ENCODE measurements around the gene FRMD1. TPM values are rescaled to one million over a fixed set of nuclear protein-coding genes. Genes with fewer than 3 reads are reported as not detected.

The FRMD1 gene
- total RNA-seq, 1 experiment from 2014 or later = 0.57 TPM

- H3K27me3 Mint-ChIP-seq (ENCODE audit: low read depth) = peaks cover 5% of the 10 kb centered on the region; the same call in 1 of the 2 replicates
- ChIA-PET CTCF (no interaction called here), POLR2A (interaction anchor here (0.6 kb wide), 1 partner anchor 143 kb away, joined by 6 read pairs; no protein-coding TSS in a partner anchor)
- H3K4me1 Mint-ChIP-seq = peaks cover 14% of the 10 kb centered on the region
- H3K4me3 Mint-ChIP-seq = no peak overlapping the region
- TF ChIP-seq CREM (CRISPR knock-in tag; IDR thresholded peaks at IDR 0.05) (no peak), CBFB (CRISPR knock-in tag; IDR thresholded peaks at IDR 0.05; ENCODE audit: low read depth) (no peak), SMAD3 (CRISPR knock-in tag; IDR thresholded peaks at IDR 0.05; ENCODE audit: borderline replicate concordance) (no peak), NFE2L1 (CRISPR knock-in tag; IDR thresholded peaks at IDR 0.05) (no peak), ZMAT4 (CRISPR knock-in tag; IDR thresholded peaks at IDR 0.05) (no peak), IRF1 (CRISPR knock-in tag; IDR thresholded peaks at IDR 0.05) (no peak), ZNF281 (CRISPR knock-in tag; IDR thresholded peaks at IDR 0.05) (no peak), NFATC4 (CRISPR knock-in tag; IDR thresholded peaks at IDR 0.05) (no peak)
- TF ChIP-seq, protein P1, sequence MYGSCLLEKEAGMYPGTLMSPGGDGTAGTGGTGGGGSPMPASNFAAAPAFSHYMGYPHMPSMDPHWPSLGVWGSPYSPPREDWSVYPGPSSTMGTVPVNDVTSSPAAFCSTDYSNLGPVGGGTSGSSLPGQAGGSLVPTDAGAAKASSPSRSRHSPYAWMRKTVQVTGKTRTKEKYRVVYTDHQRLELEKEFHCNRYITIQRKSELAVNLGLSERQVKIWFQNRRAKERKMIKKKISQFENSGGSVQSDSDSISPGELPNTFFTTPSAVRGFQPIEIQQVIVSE (CRISPR knock-in tag; IDR thresholded peaks at IDR 0.05; ENCODE audit: borderline replicate concordance) = no peak
- TF ChIP-seq, protein P2, sequence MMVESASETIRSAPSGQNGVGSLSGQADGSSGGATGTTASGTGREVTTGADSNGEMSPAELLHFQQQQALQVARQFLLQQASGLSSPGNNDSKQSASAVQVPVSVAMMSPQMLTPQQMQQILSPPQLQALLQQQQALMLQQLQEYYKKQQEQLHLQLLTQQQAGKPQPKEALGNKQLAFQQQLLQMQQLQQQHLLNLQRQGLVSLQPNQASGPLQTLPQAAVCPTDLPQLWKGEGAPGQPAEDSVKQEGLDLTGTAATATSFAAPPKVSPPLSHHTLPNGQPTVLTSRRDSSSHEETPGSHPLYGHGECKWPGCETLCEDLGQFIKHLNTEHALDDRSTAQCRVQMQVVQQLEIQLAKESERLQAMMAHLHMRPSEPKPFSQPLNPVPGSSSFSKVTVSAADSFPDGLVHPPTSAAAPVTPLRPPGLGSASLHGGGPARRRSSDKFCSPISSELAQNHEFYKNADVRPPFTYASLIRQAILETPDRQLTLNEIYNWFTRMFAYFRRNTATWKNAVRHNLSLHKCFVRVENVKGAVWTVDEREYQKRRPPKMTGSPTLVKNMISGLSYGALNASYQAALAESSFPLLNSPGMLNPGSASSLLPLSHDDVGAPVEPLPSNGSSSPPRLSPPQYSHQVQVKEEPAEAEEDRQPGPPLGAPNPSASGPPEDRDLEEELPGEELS (CRISPR knock-in tag; IDR thresholded peaks at IDR 0.05) = no peak
- H3K9me3 Mint-ChIP-seq = peaks cover 21% of the 10 kb centered on the region
- peaks cover 7% of the 10 kb centered on the region for H3K36me3 Mint-ChIP-seq
- no peak for DNase-seq (ENCODE audit: low spot score)
- ATAC-seq = no peak
- H3K27ac Mint-ChIP-seq = no peak overlapping the region
These were observed 62.1 kb downstream of the FRMD1 start for GRCh38 chr6:168016721-168017525.

DNA sequence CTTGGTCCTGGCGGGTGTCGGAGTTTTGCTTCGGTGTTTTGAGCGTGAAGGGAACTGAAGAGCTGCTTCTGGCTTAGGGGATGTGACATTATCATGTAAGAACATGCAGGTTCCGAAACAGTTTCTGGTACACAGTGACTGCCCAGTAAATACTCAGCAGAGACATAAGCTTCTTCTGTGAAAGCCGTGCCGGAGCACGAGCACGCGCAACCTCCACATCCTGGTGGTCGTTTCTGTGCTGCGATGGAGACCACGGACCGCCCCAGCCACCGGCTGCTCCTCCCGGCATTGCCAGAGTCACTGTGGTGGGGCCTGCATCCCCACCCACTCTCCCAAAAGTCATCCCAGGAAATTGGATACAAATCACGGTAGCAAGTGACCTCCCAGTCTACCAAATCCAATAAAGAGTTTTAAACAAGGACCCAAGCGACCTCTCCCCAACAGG, 62.8 kb downstream of the FRMD1 start:
- peaks cover 14% of the 10 kb centered on the region for H3K36me3 Mint-ChIP-seq
- DNase-seq (ENCODE audit: low spot score) = no peak
- POLR2A ChIA-PET = no interaction called here
- TF ChIP-seq IRF2 (CRISPR knock-in tag; IDR thresholded peaks at IDR 0.05; ENCODE audit: borderline replicate concordance, low read depth) = no peak
- TF ChIP-seq NR1H2 (CRISPR knock-in tag; IDR thresholded peaks at IDR 0.05) = no peak
- no peak for TF ChIP-seq GABPB1 (CRISPR knock-in tag; IDR thresholded peaks at IDR 0.05)
- TF ChIP-seq HMGA2 (CRISPR knock-in tag; IDR thresholded peaks at IDR 0.05) = no peak
- TF ChIP-seq KAT7 (CRISPR knock-in tag; IDR thresholded peaks at IDR 0.05; ENCODE audit: borderline replicate concordance) = no peak
- TF ChIP-seq ZSCAN18 (CRISPR knock-in tag; IDR thresholded peaks at IDR 0.05) = no peak
- no peak overlapping the region for H3K27ac Mint-ChIP-seq
- H3K27me3 Mint-ChIP-seq (ENCODE audit: low read depth) = peaks cover 5% of the 10 kb centered on the region; the same call in 1 of the 2 replicates
- no peak overlapping the region for H3K4me3 Mint-ChIP-seq
- ATAC-seq = no peak
- peaks cover 14% of the 10 kb centered on the region for H3K4me1 Mint-ChIP-seq
- CTCF ChIA-PET = no interaction called here
- H3K9me3 Mint-ChIP-seq = peaks cover 28% of the 10 kb centered on the region
